ENCODE measurements around the gene COG5. TPM values are rescaled to one million over a fixed set of nuclear protein-coding genes. Genes with fewer than 3 reads are reported as not detected.

COG5 gene
- total RNA-seq, 1 donor from 2014 or later = 37.1 TPM

- TF ChIP-seq CTCF (IDR thresholded peaks at IDR 0.05; ENCODE audit: insufficient read depth, low read length, poor library complexity, severe bottlenecking) = no peak
- Histone ChIP-seq H3K4me3 (ENCODE audit: low read depth, low read length) (no peak overlapping the region), H3K27me3 (ENCODE audit: control insufficient read depth, insufficient read depth, low read length) (no peaks in the 10 kb centered on the region), H3K36me3 (ENCODE audit: control insufficient read depth, insufficient read depth, low read length) (no peaks in the 10 kb centered on the region)
- no peak for DNase-seq (ENCODE audit: low read depth)
Observed at GRCh38 chr7:107560898-107561516, 2.7 kb downstream of the COG5 start.

- Histone ChIP-seq H3K4me3 (ENCODE audit: low read depth, low read length) (no peak overlapping the region), H3K36me3 (ENCODE audit: control insufficient read depth, insufficient read depth, low read length) (no peaks in the 10 kb centered on the region), H3K27me3 (ENCODE audit: control insufficient read depth, insufficient read depth, low read length) (no peaks in the 10 kb centered on the region)
- no peak for TF ChIP-seq CTCF (IDR thresholded peaks at IDR 0.05; ENCODE audit: insufficient read depth, low read length, poor library complexity, severe bottlenecking)
- no peak for DNase-seq (ENCODE audit: low read depth)
Observed at GRCh38 chr7:107559864-107560263, 3.9 kb downstream of the COG5 start.

GRCh38 chr7:107555893-107556292, 7.8 kb downstream of the COG5 start:
- no peak for TF ChIP-seq CTCF (IDR thresholded peaks at IDR 0.05; ENCODE audit: insufficient read depth, low read length, poor library complexity, severe bottlenecking)
- Histone ChIP-seq H3K36me3 (ENCODE audit: control insufficient read depth, insufficient read depth, low read length) (no peaks in the 10 kb centered on the region), H3K27me3 (ENCODE audit: control insufficient read depth, insufficient read depth, low read length) (no peaks in the 10 kb centered on the region), H3K4me3 (ENCODE audit: low read depth, low read length) (no peak overlapping the region)
- DNase-seq (ENCODE audit: low read depth) = no peak

- Histone ChIP-seq H3K36me3 (ENCODE audit: control insufficient read depth, insufficient read depth, low read length) (no peaks in the 10 kb centered on the region), H3K27me3 (ENCODE audit: control insufficient read depth, insufficient read depth, low read length) (no peaks in the 10 kb centered on the region), H3K4me3 (ENCODE audit: low read depth, low read length) (no peak overlapping the region)
- no peak for TF ChIP-seq CTCF (IDR thresholded peaks at IDR 0.05; ENCODE audit: insufficient read depth, low read length, poor library complexity, severe bottlenecking)
- DNase-seq (ENCODE audit: low read depth) = no peak
Observed at GRCh38 chr7:107551936-107552335, 11.8 kb downstream of the COG5 start.

- no peak for TF ChIP-seq CTCF (IDR thresholded peaks at IDR 0.05; ENCODE audit: insufficient read depth, low read length, poor library complexity, severe bottlenecking)
- DNase-seq (ENCODE audit: low read depth) = no peak
- H3K36me3 ChIP-seq (ENCODE audit: control insufficient read depth, insufficient read depth, low read length) = peaks cover 1% of the 10 kb centered on the region
Observed at GRCh38 chr7:107544848-107545591, 18.7 kb downstream of the COG5 start.

More at GRCh38 chr7:107544848-107545591, 18.7 kb downstream of the COG5 start:
- no peak overlapping the region for H3K4me3 ChIP-seq (ENCODE audit: low read depth, low read length)
- H3K27me3 ChIP-seq (ENCODE audit: control insufficient read depth, insufficient read depth, low read length) = no peaks in the 10 kb centered on the region

Data from kidney epithelial cell (primary cell).